HFF-Myc (cell line): Measurements from ENCODE around the gene NELFA.

ENCODE experiments used
- DNase-seq: peaks from one replicate; pipeline ENCODE4 v3.0.0-alpha.2; 2011; ENCODE audit warnings: low read depth; ENCODE audit errors: extremely low read depth
- H3K4me3 ChIP-seq: replicated peaks from 2 replicates; pipeline ENCODE4 v1.5.1; 2011; ENCODE audit warnings: low read depth, mild to moderate bottlenecking, control low read depth, low read length
- CTCF ChIP-seq: IDR thresholded peaks from 2 replicates; pipeline ENCODE4 v1.5.1; 2012; ENCODE audit warnings: mild to moderate bottlenecking, low read depth, low read length, control low read depth; ENCODE audit errors: missing control alignments

NELFA gene

GRCh38 chr4:1983846-1984405 lies 24.8 kb downstream of the NELFA start:
- DNase-seq: no peak
- no peak overlapping the region for H3K4me3 ChIP-seq
- TF ChIP-seq CTCF: no peak

- DNase-seq: no peak
Measured at GRCh38 chr4:1983053-1983845, 25.5 kb downstream of the NELFA start.

GRCh38 chr4:1982124-1983052 lies 26.4 kb downstream of the NELFA start:
- no peak for TF ChIP-seq CTCF
- no peak for DNase-seq
- no peak overlapping the region for H3K4me3 ChIP-seq

More at GRCh38 chr4:1983053-1983845, 25.5 kb downstream of the NELFA start:
- H3K4me3 ChIP-seq: no peak overlapping the region
- TF ChIP-seq CTCF: no peak

- no peak for TF ChIP-seq CTCF
- H3K4me3 ChIP-seq: no peak overlapping the region
- DNase-seq: no peak
Measured at GRCh38 chr4:1981251-1982058, 27.3 kb downstream of the NELFA start.

GRCh38 chr4:1980561-1981041 lies 28.2 kb downstream of the NELFA start:
- H3K4me3 ChIP-seq: no peak overlapping the region
- no peak for DNase-seq
- TF ChIP-seq CTCF: no peak

GRCh38 chr4:1979477-1980196 lies 29.1 kb downstream of the NELFA start:
- TF ChIP-seq CTCF: no peak
- DNase-seq: no peak
- no peak overlapping the region for H3K4me3 ChIP-seq
